Kidney epithelial cell (primary cell): ENCODE data around the gene LARGE2. TPM values are rescaled to one million over a fixed set of nuclear protein-coding genes. Genes with fewer than 3 reads are reported as not detected.

Experiments
- DNase-seq: peaks from one replicate; pipeline ENCODE4 v3.0.0-alpha.2; 2010; ENCODE audit warnings: low read depth
- H3K27me3 ChIP-seq: 2 replicates; pipeline ENCODE4 v1.6.0; 2011; ENCODE audit warnings: low read length; ENCODE audit not compliant: control insufficient read depth, insufficient read depth
- H3K36me3 ChIP-seq: 2 replicates; pipeline ENCODE4 v1.5.1; 2011; ENCODE audit warnings: low read length; ENCODE audit not compliant: control insufficient read depth, insufficient read depth
- H3K4me3 ChIP-seq: 2 replicates; pipeline ENCODE4 v1.5.1; 2011; ENCODE audit warnings: low read depth, mild to moderate bottlenecking, control low read depth, low read length
- CTCF ChIP-seq: IDR thresholded peaks from 2 replicates; pipeline ENCODE4 v1.5.1; 2011; ENCODE audit warnings: mild to moderate bottlenecking, moderate library complexity, low read length, control low read depth, inconsistent platforms; ENCODE audit not compliant: insufficient read depth, poor library complexity, severe bottlenecking
- total RNA-seq: library from RNA; depleted of rRNA; stranded (reverse); fragments of >200 nt; gene quantifications from 2 replicates; pipeline ENCODE4 v1.2.3, GENCODE V29; 2015

The LARGE2 gene
- total RNA-seq, 1 donor from 2014 or later = 10.9 TPM

- H3K4me3 ChIP-seq = no peak overlapping the region
- no peak for DNase-seq
- no peaks in the 10 kb centered on the region for H3K27me3 ChIP-seq
- no peaks in the 10 kb centered on the region for H3K36me3 ChIP-seq
- TF ChIP-seq CTCF = no peak
These were observed 15.5 kb downstream of the LARGE2 start for GRCh38 chr11:45937916-45938315.

GRCh38 chr11:45939836-45940235 lies 17.4 kb downstream of the LARGE2 start:
- no peak overlapping the region for H3K4me3 ChIP-seq
- DNase-seq = no peak
- no peaks in the 10 kb centered on the region for H3K27me3 ChIP-seq
- TF ChIP-seq CTCF = no peak
- no peaks in the 10 kb centered on the region for H3K36me3 ChIP-seq

GRCh38 chr11:45941285-45941684 lies 18.8 kb downstream of the LARGE2 start:
- TF ChIP-seq CTCF = no peak
- no peak overlapping the region for H3K4me3 ChIP-seq
- no peaks in the 10 kb centered on the region for H3K36me3 ChIP-seq
- no peak for DNase-seq
- no peaks in the 10 kb centered on the region for H3K27me3 ChIP-seq

GRCh38 chr11:45942381-45942780 lies 19.9 kb downstream of the LARGE2 start:
- no peaks in the 10 kb centered on the region for H3K27me3 ChIP-seq
- no peak overlapping the region for H3K4me3 ChIP-seq
- H3K36me3 ChIP-seq = no peaks in the 10 kb centered on the region
- no peak for DNase-seq
- TF ChIP-seq CTCF = no peak

- Histone ChIP-seq H3K4me3 (no peak overlapping the region), H3K36me3 (no peaks in the 10 kb centered on the region), H3K27me3 (no peaks in the 10 kb centered on the region)
- no peak for TF ChIP-seq CTCF
- DNase-seq = no peak
These were observed 23.0 kb downstream of the LARGE2 start for GRCh38 chr11:45945397-45945999.

GRCh38 chr11:45947885-45948284 lies 25.4 kb downstream of the LARGE2 start:
- Histone ChIP-seq H3K36me3 (no peaks in the 10 kb centered on the region), H3K4me3 (no peak overlapping the region), H3K27me3 (no peaks in the 10 kb centered on the region)
- TF ChIP-seq CTCF = no peak
- DNase-seq = no peak
